ENCODE measurements around the gene SMIM14. TPM values are rescaled to one million over a fixed set of nuclear protein-coding genes. Genes with fewer than 3 reads are reported as not detected.

SMIM14 gene
- total and polyA plus RNA-seq, 2 of the 8 experiments (the other 6 are each of a cell fraction or from before 2014, with no cell fraction given) = 29.1 to 31.0 TPM

GRCh38 chr4:39626913-39627312 lies 11.8 kb downstream of the SMIM14 start:
- TF ChIP-seq SP4 (IDR thresholded peaks at IDR 0.05; ENCODE audit: low read length) (no peak), BCL11A (IDR thresholded peaks at IDR 0.05; ENCODE audit: low read depth in 2 of 2, low read length in 2 of 2) (no peak), KDM4A (IDR thresholded peaks at IDR 0.05; ENCODE audit: low read depth, low read length, severe bottlenecking) (no peak), GTF2F1 (IDR thresholded peaks at IDR 0.05; ENCODE audit: borderline replicate concordance, low read depth, low read length) (no peak), TCF12 (IDR thresholded peaks at IDR 0.05; ENCODE audit: low read depth, low read length) (no peak), USF2 (IDR thresholded peaks at IDR 0.05; ENCODE audit: low read length) (no peak)
- no peak overlapping the region for H2AFZ ChIP-seq (ENCODE audit: low read length)

More at GRCh38 chr4:39626913-39627312, 11.8 kb downstream of the SMIM14 start:
- Histone ChIP-seq H4K20me1 (replicated peaks in 1 of 2; ENCODE audit: control insufficient read depth in 1 of 2, insufficient read depth in 2 of 2, low read length in 2 of 2) (no peaks in the 10 kb centered on the region), H4K5ac (ENCODE audit: insufficient read length, low read depth, low read length) (no peak overlapping the region), H3K27me3 (replicated peaks in 1 of 4; ENCODE audit: control insufficient read depth in 3 of 4, extremely low read depth in 1 of 4, insufficient read depth in 3 of 4, low read length in 3 of 4) (no peaks in the 10 kb centered on the region), H3K9me3 (ENCODE audit: insufficient read depth in 2 of 2, low read depth in 1 of 2, low read length in 1 of 2) (no peaks in the 10 kb centered on the region), H3K4me2 (ENCODE audit: insufficient read depth in 1 of 2, low read depth in 2 of 2, low read length in 2 of 2) (no peak overlapping the region), H3K79me1 (ENCODE audit: low read depth, low read length) (no peaks in the 10 kb centered on the region), H2BK120ac (replicated peaks; ENCODE audit: low read depth, low read length) (no peak overlapping the region), H2BK15ac (ENCODE audit: low read length) (no peak overlapping the region), H3K4ac (replicated peaks; ENCODE audit: insufficient read length, low read depth, low read length) (no peak overlapping the region), H2BK5ac (ENCODE audit: low read depth, low read length) (no peak overlapping the region), H3K14ac (ENCODE audit: insufficient read length) (no peak overlapping the region), H2BK12ac (ENCODE audit: low read depth, low read length) (no peak overlapping the region), H3K23me2 (ENCODE audit: low read depth, low read length) (no peaks in the 10 kb centered on the region), H3K79me2 (ENCODE audit: control insufficient read depth in 1 of 2, insufficient read depth in 2 of 2, low read length in 2 of 2) (peaks cover 0 to 37% of the 10 kb centered on the region in 2 experiments; a peak in 2 of 4 replicates), H4K8ac (ENCODE audit: extremely low read depth, insufficient read depth, low read length) (no peak overlapping the region), H3K27ac (ENCODE audit: low read depth, low read length) (no peak overlapping the region), H3K4me3 (ENCODE audit: extremely low read depth in 1 of 4, insufficient read depth in 2 of 4, low read depth in 3 of 4, low read length in 4 of 4) (no peak overlapping the region), H4K91ac (replicated peaks; ENCODE audit: insufficient read length, low read length) (no peak overlapping the region), H3K23ac (ENCODE audit: insufficient read length) (no peak overlapping the region), H3K4me1 (replicated peaks in 1 of 4; ENCODE audit: control insufficient read depth in 3 of 4, insufficient read depth in 4 of 4, low read length in 3 of 4) (peaks cover 0 to 3% (median 0%) of the 10 kb centered on the region in 4 experiments; a peak in 2 of 7 replicates), H3K9ac (replicated peaks in 1 of 4; ENCODE audit: extremely low read depth in 1 of 4, low read depth in 3 of 4, low read length in 3 of 4) (no peak overlapping the region), H3K56ac (replicated peaks; ENCODE audit: insufficient read length, low read depth, low read length) (no peak overlapping the region), H3K18ac (ENCODE audit: extremely low read depth, low read length) (no peak overlapping the region), H2AK5ac (ENCODE audit: low read depth, low read length) (no peak overlapping the region), H2BK20ac (ENCODE audit: low read length) (no peak overlapping the region), H3K36me3 (ENCODE audit: control insufficient read depth in 2 of 4, insufficient read depth in 4 of 4, low read length in 3 of 4) (peaks cover 0 to 2% (median 0%) of the 10 kb centered on the region in 4 experiments; a peak in 1 of 8 replicates)
- FAIRE-seq (no peak), DNase-seq (ENCODE audit: low read depth in 1 of 2, low spot score in 2 of 2) (no peak)
- ChIA-PET POLR2A (ENCODE audit: partially characterized antibody) (interaction anchor here (1.7 to 2.0 kb wide), 2 partner anchors 11 to 100 kb away, joined by 3 to 9 read pairs; partner anchors contain the start of gene UGDH), CTCF (ENCODE audit: partially characterized antibody) (no interaction called here)
- WGBS, 2 experiments (ENCODE audit: extremely low coverage in 1 of 2, insufficient coverage in 1 of 2, insufficient read length in 1 of 2, insufficient replicate concordance in 2 of 2, low coverage in 1 of 2, low lambda C conversion rate in 2 of 2, missing lambda C conversion rate in 1 of 2) = 78% methylated on average over 1 of the region's 1 CpG; no CpG with 5 or more reads in 1 of the 2 experiments
